ENCODE results near the gene ZNF462. TPM values are rescaled to one million over a fixed set of nuclear protein-coding genes. Genes with fewer than 3 reads are reported as not detected.

Gene ZNF462
- total RNA-seq, 2 donors from 2014 or later: 41.4 to 54.4 TPM

- Histone ChIP-seq H3K27ac (no peak overlapping the region), H3K4me1 (replicated peaks) (no peaks in the 10 kb centered on the region), H3K9me3 (no peaks in the 10 kb centered on the region), H3K4me3 (no peak overlapping the region), H3K36me3 (no peaks in the 10 kb centered on the region), H3K27me3 (replicated peaks; ENCODE audit: insufficient read depth) (no peaks in the 10 kb centered on the region)
- no peak for DNase-seq (ENCODE audit: low spot score)
- no peak for TF ChIP-seq POLR2AphosphoS5 (IDR thresholded peaks at IDR 0.05)
- TF ChIP-seq POLR2A (IDR thresholded peaks at IDR 0.05): no peak
- TF ChIP-seq CTCF (IDR thresholded peaks at IDR 0.05): no peak
- intact Hi-C loops (cut with DNase I): no loop called here
- WGBS: 77% methylated on average over 3 of the region's 3 CpGs
Measured at GRCh38 chr9:106954974-106955850, 92.2 kb downstream of the ZNF462 start.

- H3K27me3 ChIP-seq (replicated peaks; ENCODE audit: insufficient read depth): no peaks in the 10 kb centered on the region
- H3K9me3 ChIP-seq: no peaks in the 10 kb centered on the region
- H3K27ac ChIP-seq: no peak overlapping the region
- TF ChIP-seq CTCF (IDR thresholded peaks at IDR 0.05) (no peak), POLR2A (IDR thresholded peaks at IDR 0.05) (no peak)
- no peaks in the 10 kb centered on the region for H3K36me3 ChIP-seq
- no peaks in the 10 kb centered on the region for H3K4me1 ChIP-seq (replicated peaks)
- intact Hi-C loops (cut with DNase I): no loop called here
- 80% methylated on average over 5 of the region's 5 CpGs for WGBS
- DNase-seq (ENCODE audit: low spot score): no peak
- no peak overlapping the region for H3K4me3 ChIP-seq
Measured at GRCh38 chr9:106956971-106957370, 94.0 kb downstream of the ZNF462 start.

GRCh38 chr9:106958955-106959657 lies 96.1 kb downstream of the ZNF462 start:
- intact Hi-C loops (cut with DNase I): no loop called here
- Histone ChIP-seq H3K36me3 (no peaks in the 10 kb centered on the region), H3K27ac (no peak overlapping the region), H3K9me3 (no peaks in the 10 kb centered on the region), H3K27me3 (replicated peaks; ENCODE audit: insufficient read depth) (no peaks in the 10 kb centered on the region), H3K4me3 (no peak overlapping the region), H3K4me1 (replicated peaks) (no peaks in the 10 kb centered on the region)
- no peak for TF ChIP-seq POLR2A (IDR thresholded peaks at IDR 0.05)
- TF ChIP-seq CTCF (IDR thresholded peaks at IDR 0.05): no peak
- TF ChIP-seq POLR2AphosphoS5 (IDR thresholded peaks at IDR 0.05): no peak
- DNase-seq (ENCODE audit: low spot score): no peak

- no peak for TF ChIP-seq POLR2A (IDR thresholded peaks at IDR 0.05)
- no peak for TF ChIP-seq POLR2AphosphoS5 (IDR thresholded peaks at IDR 0.05)
- no peak for TF ChIP-seq CTCF (IDR thresholded peaks at IDR 0.05)
- intact Hi-C loops (cut with DNase I): no loop called here
- Histone ChIP-seq H3K36me3 (no peaks in the 10 kb centered on the region), H3K27ac (no peak overlapping the region), H3K4me1 (replicated peaks) (no peaks in the 10 kb centered on the region), H3K27me3 (replicated peaks; ENCODE audit: insufficient read depth) (no peaks in the 10 kb centered on the region), H3K9me3 (no peaks in the 10 kb centered on the region), H3K4me3 (no peak overlapping the region)
- DNase-seq (ENCODE audit: low spot score): no peak
- WGBS: 63% methylated on average over 5 of the region's 5 CpGs
Measured at GRCh38 chr9:106960258-106960657, 97.3 kb downstream of the ZNF462 start.
